GM12874 (cell line): ENCODE results near the gene PRKCE.

Source experiments
- TF ChIP-seq, protein P1 (sequence below): IDR thresholded peaks from 2 replicates; pipeline ENCODE4 v1.5.1; 2011; ENCODE audit warnings: low read depth, mild to moderate bottlenecking, control low read depth, low read length, moderate library complexity; ENCODE audit not compliant: insufficient read depth

Gene PRKCE

DNA sequence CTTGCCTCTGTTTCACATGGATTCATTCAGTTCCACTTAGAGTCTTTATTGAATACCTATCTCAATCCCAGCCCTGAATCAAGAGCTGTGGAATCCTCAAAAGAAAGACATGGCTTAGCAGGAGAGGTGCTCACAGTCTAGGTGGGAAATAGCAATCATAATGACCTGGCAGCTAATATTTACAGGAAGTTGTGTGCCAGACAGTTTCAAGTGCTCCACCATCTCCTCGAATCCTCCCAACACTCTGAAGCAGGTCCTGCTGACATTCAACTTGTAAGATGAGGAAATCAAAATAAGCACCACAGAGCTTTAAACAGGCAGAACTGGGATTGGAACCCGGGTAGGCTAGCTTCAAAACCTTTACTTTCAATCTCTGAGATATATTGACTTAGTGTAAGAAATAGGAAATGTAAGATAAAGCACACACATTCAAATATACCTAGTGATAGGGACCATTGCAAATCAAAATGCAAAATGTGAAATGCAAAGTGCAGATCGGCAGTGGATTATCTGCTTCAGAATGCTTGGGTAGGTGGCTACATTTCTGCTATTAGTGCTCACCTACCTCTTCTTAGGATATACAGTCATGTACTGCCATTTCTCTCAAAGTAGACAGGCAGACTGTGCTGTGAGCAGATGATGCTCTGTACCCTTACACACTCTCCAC, 182.0 kb downstream of the PRKCE start:
- TF ChIP-seq, protein P1, sequence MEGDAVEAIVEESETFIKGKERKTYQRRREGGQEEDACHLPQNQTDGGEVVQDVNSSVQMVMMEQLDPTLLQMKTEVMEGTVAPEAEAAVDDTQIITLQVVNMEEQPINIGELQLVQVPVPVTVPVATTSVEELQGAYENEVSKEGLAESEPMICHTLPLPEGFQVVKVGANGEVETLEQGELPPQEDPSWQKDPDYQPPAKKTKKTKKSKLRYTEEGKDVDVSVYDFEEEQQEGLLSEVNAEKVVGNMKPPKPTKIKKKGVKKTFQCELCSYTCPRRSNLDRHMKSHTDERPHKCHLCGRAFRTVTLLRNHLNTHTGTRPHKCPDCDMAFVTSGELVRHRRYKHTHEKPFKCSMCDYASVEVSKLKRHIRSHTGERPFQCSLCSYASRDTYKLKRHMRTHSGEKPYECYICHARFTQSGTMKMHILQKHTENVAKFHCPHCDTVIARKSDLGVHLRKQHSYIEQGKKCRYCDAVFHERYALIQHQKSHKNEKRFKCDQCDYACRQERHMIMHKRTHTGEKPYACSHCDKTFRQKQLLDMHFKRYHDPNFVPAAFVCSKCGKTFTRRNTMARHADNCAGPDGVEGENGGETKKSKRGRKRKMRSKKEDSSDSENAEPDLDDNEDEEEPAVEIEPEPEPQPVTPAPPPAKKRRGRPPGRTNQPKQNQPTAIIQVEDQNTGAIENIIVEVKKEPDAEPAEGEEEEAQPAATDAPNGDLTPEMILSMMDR: no peak

GRCh38 chr2:45833968-45834344, 182.5 kb downstream of the PRKCE start:
- TF ChIP-seq, protein P1: no peak

GRCh38 chr2:45834372-45834771, 182.9 kb downstream of the PRKCE start:
- TF ChIP-seq, protein P1: no peak

DNA sequence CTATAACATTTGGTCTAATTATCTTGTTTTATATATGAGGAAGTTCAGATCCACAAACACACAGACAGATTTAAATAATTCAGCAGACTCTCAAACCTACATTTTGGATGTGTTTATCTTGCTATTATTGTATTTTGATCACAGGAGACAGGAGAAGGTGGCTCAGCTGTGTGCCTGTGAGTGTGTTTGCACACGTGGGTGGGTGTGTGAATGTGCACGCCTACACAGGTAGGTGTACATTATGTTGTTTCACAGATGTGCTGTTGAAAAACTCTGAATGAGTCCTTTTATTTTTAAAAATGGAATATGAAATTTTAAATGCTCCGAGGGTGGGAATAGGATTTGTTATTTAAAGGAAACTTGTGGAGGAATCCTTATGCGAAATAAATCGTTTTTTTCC, 183.4 kb downstream of the PRKCE start:
- TF ChIP-seq, protein P1: no peak

DNA sequence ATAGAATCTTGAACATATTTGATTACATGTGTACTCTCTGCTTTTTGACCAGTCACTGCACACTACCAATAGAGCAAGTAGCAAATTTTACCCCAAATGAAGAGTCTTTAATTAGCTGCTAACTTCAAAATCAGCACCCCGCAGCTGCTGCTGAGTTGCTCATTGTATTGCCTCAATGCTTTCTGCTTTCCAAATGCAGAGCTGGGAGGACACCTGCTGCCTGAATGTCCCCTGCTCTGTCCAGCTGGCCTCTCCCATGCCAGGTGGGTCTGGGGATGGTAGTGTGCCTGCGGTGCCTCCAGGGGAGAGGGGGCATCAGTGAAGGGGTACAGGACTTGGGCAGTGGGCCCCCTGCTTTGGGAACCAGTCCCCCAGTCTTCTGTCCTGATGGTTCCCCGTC, 184.8 kb downstream of the PRKCE start:
- TF ChIP-seq, protein P1: no peak

- TF ChIP-seq, protein P1: no peak
Observed at GRCh38 chr2:45836740-45837139, 185.3 kb downstream of the PRKCE start.

- TF ChIP-seq, protein P1: no peak
Observed at GRCh38 chr2:45837812-45838341, 186.4 kb downstream of the PRKCE start.
